B cell (primary cell): ENCODE measurements around the gene PIWIL4.

Source experiments
- CTCF ChIP-seq: fragments of 200-600 bp; IDR thresholded peaks from one replicate; pipeline ENCODE4 v1.8.0; 2022; ENCODE audit warnings: antibody characterized with exemption, mild to moderate bottlenecking
- EZH2 ChIP-seq: IDR thresholded peaks from 2 replicates; pipeline ENCODE4 v1.6.1; 2012; ENCODE audit warnings: borderline replicate concordance, low read depth, mild to moderate bottlenecking, moderate library complexity, low read length; ENCODE audit not compliant: insufficient read depth, poor library complexity, severe bottlenecking

- TF ChIP-seq CTCF, result no peak
- TF ChIP-seq EZH2, result no peak
Observed at GRCh38 chr11:94525546-94526324, 41.4 kb upstream of the PIWIL4 start.
